HCT116 (cell line): ENCODE results near the gene ATF7IP. TPM values are rescaled to one million over a fixed set of nuclear protein-coding genes. Genes with fewer than 3 reads are reported as not detected.
"Not testable (repeated sequence)": the region's sequence is repeated elsewhere in the genome, so short reads cannot be mapped to it uniquely, and the experiment has no call there.

Source experiments
- ATAC-seq: fragments of 200-7000 bp; cut with Tn5 transposase; 2 replicates; pipeline ENCODE4 v1.9.1; 2020; ENCODE audit warnings: mild to moderate bottlenecking, moderate library complexity
- BruUV-seq: library from RNA; stranded (reverse); fragments of 400-500 nt; replicated peaks from 2 replicates; lab custom pipeline; 2021; lab: Mats Ljungman, UMichigan
- CTCF ChIA-PET: fragments of 300-600 bp; sonication (Branson Sonifier 250); formaldehyde crosslinking; loops from one replicate; lab custom pipeline; 2021; ENCODE audit warnings: antibody characterized with exemption; lab: Charles Lee
- POLR2A ChIA-PET: fragments of 300-600, 350-600 bp; sonication (Branson Sonifier 250); formaldehyde crosslinking; loops from one replicate; lab custom pipeline; 2021; ENCODE audit warnings: antibody characterized with exemption; lab: Charles Lee
- RAD21 ChIA-PET, 2 experiments: fragments of 300-600 bp; sonication (Branson Sonifier 250); formaldehyde crosslinking; loops; one replicate each; lab custom pipeline; 2023; ENCODE audit warnings: low total read pairs in 2 of 2; ENCODE audit not compliant: uncharacterized antibody in 2 of 2, unreplicated experiment in 2 of 2, low non-redundant PET in 1 of 2; lab: Charles Lee
- DNase-seq: peaks from one replicate; pipeline ENCODE4 v3.0.0-alpha.2; 2010; ENCODE audit warnings: low read depth, low spot score
- H2AFZ ChIP-seq: fragments of 200-600 bp; shearing (Covaris generic), sonication (generic); 2 replicates; pipeline ENCODE4 v1.6.1; 2017; ENCODE audit warnings: low read depth, mixed run types, mixed read lengths, antibody characterized with exemption, low read length; ENCODE audit not compliant: poor library complexity, severe bottlenecking
- H3K27ac ChIP-seq: 2 replicates; pipeline ENCODE4 v1.5.1; 2012; ENCODE audit warnings: low read depth, low read length
- H3K27me3 ChIP-seq: fragments of 200-600 bp; sonication (generic); 2 replicates; pipeline ENCODE4 v1.6.1; 2016; ENCODE audit warnings: mixed run types, low read length, mixed read lengths; ENCODE audit not compliant: insufficient read depth
- H3K36me3 ChIP-seq, 2 experiments: fragments of 200-500 bp in 1 of 2; fragments of 200-600 bp in 1 of 2; sonication (Bioruptor generic) in 1 of 2; sonication (generic) in 1 of 2; 2 replicates each; pipeline versions ENCODE4 v1.5.1 to v1.6.1; 2014 to 2016; ENCODE audit warnings: low read length in 2 of 2, inconsistent platforms in 1 of 2, mixed read lengths in 1 of 2, mixed run types in 1 of 2; ENCODE audit not compliant: insufficient read depth in 2 of 2, control insufficient read depth in 1 of 2
- H3K4me1 ChIP-seq, 2 experiments: fragments of 200-600 bp in 1 of 2; sonication (generic) in 1 of 2; 2 replicates each; pipeline versions ENCODE4 v1.5.1 to v1.6.1; 2012 to 2017; ENCODE audit warnings: low read length in 2 of 2, inconsistent platforms in 1 of 2, mild to moderate bottlenecking in 1 of 2, mixed read lengths in 1 of 2, mixed run types in 1 of 2, moderate library complexity in 1 of 2; ENCODE audit not compliant: insufficient read depth in 2 of 2, control insufficient read depth in 1 of 2
- H3K4me2 ChIP-seq: fragments of 200-600 bp; sonication (generic); 2 replicates; pipeline ENCODE4 v1.6.1; 2017; ENCODE audit warnings: mixed run types, low read length, mixed read lengths
- H3K4me3 ChIP-seq, 2 experiments: fragments of 200-600 bp in 1 of 2; sonication (generic) in 1 of 2; replicated peaks in 1 of 2; 2 replicates each; pipeline ENCODE4 v1.5.1; 2011 to 2016; ENCODE audit warnings: low read length in 2 of 2, control low read depth in 1 of 2, low read depth in 1 of 2, mild to moderate bottlenecking in 1 of 2, mixed read lengths in 1 of 2, mixed run types in 1 of 2
- H3K79me2 ChIP-seq: fragments of 200-600 bp; sonication (generic); 2 replicates; pipeline ENCODE4 v1.6.1; 2017; ENCODE audit warnings: mild to moderate bottlenecking, mixed run types, low read length, moderate library complexity, mixed read lengths; ENCODE audit not compliant: insufficient read depth
- H3K9ac ChIP-seq: fragments of 200-600 bp; sonication (generic); 2 replicates; pipeline ENCODE4 v1.6.1; 2016; ENCODE audit warnings: low read length, mixed read lengths
- H3K9me2 ChIP-seq: fragments of 200-600 bp; sonication (generic), shearing (Covaris generic); 2 replicates; pipeline ENCODE4 v1.6.1; 2017; ENCODE audit warnings: mixed run types, mild to moderate bottlenecking, moderate library complexity; ENCODE audit not compliant: insufficient read depth
- H3K9me3 ChIP-seq, 2 experiments: fragments of 200-500 bp in 1 of 2; fragments of 200-600 bp in 1 of 2; sonication (Bioruptor generic) in 1 of 2; sonication (generic) in 1 of 2; 2 replicates each; pipeline ENCODE4 v1.6.1; 2014 to 2017; ENCODE audit warnings: low read length in 2 of 2, mixed read lengths in 2 of 2, inconsistent platforms in 1 of 2, low read depth in 1 of 2, mild to moderate bottlenecking in 1 of 2, mixed run types in 1 of 2, moderate library complexity in 1 of 2; ENCODE audit not compliant: control insufficient read depth in 1 of 2, insufficient read depth in 1 of 2
- H4K20me1 ChIP-seq: fragments of 200-600 bp; sonication (generic), shearing (Covaris generic); 2 replicates; pipeline ENCODE4 v1.6.1; 2017; ENCODE audit warnings: mixed run types, mild to moderate bottlenecking, moderate library complexity; ENCODE audit not compliant: insufficient read depth
- RAD21 ChIP-seq: IDR thresholded peaks from 2 replicates; pipeline ENCODE4 v1.6.1; 2012; ENCODE audit warnings: low read depth, mild to moderate bottlenecking
- REST ChIP-seq: IDR thresholded peaks from 2 replicates; pipeline ENCODE4 v1.6.1; 2012; ENCODE audit warnings: low read depth
- SRF ChIP-seq: IDR thresholded peaks from 2 replicates; pipeline ENCODE4 v1.6.1; 2012; ENCODE audit warnings: low read depth
- ZBTB33 ChIP-seq: IDR thresholded peaks from 2 replicates; pipeline ENCODE4 v1.6.1; 2011; ENCODE audit warnings: mild to moderate bottlenecking, low read length, moderate library complexity; ENCODE audit not compliant: insufficient replicate concordance; ENCODE audit errors: extremely low read depth
- intact Hi-C: fragments of 100-400 bp; cut with micrococcal nuclease; formaldehyde crosslinking; loops from 2 replicates; pipeline ENCODE4 v1.10.0; 2022
- total RNA-seq: library from RNA; stranded (reverse); gene quantifications from one replicate; pipeline ENCODE4 v1.2.1, GENCODE V29; 2021; ENCODE audit not compliant: unreplicated experiment

Gene ATF7IP
- total RNA-seq, 1 experiment from 2014 or later: 38.6 TPM

GRCh38 chr12:14401267-14401666 is 35.8 kb downstream of the ATF7IP start:
- H3K79me2 ChIP-seq: peaks cover 92% of the 10 kb centered on the region
- H3K36me3 ChIP-seq, H3K9me2 ChIP-seq, ATAC-seq, H3K4me2 ChIP-seq, H3K4me3 ChIP-seq, DNase-seq, H3K27me3 ChIP-seq, H3K27ac ChIP-seq, H3K9ac ChIP-seq, BruUV-seq, H2AFZ ChIP-seq, H4K20me1 ChIP-seq, H3K9me3 ChIP-seq, RAD21 ChIA-PET, CTCF ChIA-PET: not testable (repeated sequence)
- intact Hi-C loops: loop anchor here (5.0 kb wide), 1 partner anchor 34 kb away; the partner anchor contains the start of gene ATF7IP
- peaks cover 17 to 31% of the 10 kb centered on the region in 2 experiments for H3K4me1 ChIP-seq
- POLR2A ChIA-PET: interaction anchor here (1.3 kb wide), 1 partner anchor 144 kb away, joined by 3 read pairs; no protein-coding TSS in a partner anchor

- ChIA-PET CTCF (interaction anchor here (0.6 kb wide), 1 partner anchor 165 kb away, joined by 3 read pairs; no protein-coding TSS in a partner anchor), RAD21 (no interaction called here), POLR2A (no interaction called here)
- Histone ChIP-seq H3K4me2 (0 out of 2 replicates have a peak overlapping the region, but pooled peaks have one; percentile 11), H4K20me1 (no peaks in the 10 kb centered on the region), H3K9me2 (no peaks in the 10 kb centered on the region), H3K9ac (peak overlapping the region; percentile 4; the same call in 1 of the 2 replicates), H3K27me3 (no peaks in the 10 kb centered on the region), H3K9me3 (no peaks in the 10 kb centered on the region), H3K4me1 (peaks cover 17 to 31% of the 10 kb centered on the region in 2 experiments), H3K79me2 (peaks cover 95% of the 10 kb centered on the region), H3K4me3 (no peak overlapping the region), H3K27ac (no peak overlapping the region), H3K36me3 (no peaks in the 10 kb centered on the region), H2AFZ (no peak overlapping the region)
- DNase-seq (no peak), ATAC-seq (no peak)
- TF ChIP-seq SRF (no peak), RAD21 (no peak), REST (no peak), ZBTB33 (no peak)
- intact Hi-C loops: loop anchor here (5.0 kb wide), 1 partner anchor 35 kb away; the partner anchor contains the start of gene ATF7IP
- no TSS peak for BruUV-seq
Measured at GRCh38 chr12:14402697-14403096, 37.2 kb downstream of the ATF7IP start.
